Dendritic cell treated with granulocyte-macrophage colony-stimulating factor and Interleukin-4, amounts not matched to agents 40 ng/mL and 50 ng/mL, for 4 days (primary cell): ENCODE results near the gene UGT1A7.

ENCODE experiments used
- H3K27ac Mint-ChIP-seq: one replicate; pipeline ENCODE4 v1.8.0; 2022; ENCODE audit warnings: mild to moderate bottlenecking, mixed read lengths
- H3K27me3 Mint-ChIP-seq: one replicate; pipeline ENCODE4 v1.8.0; 2022; ENCODE audit warnings: mild to moderate bottlenecking, mixed read lengths
- H3K36me3 Mint-ChIP-seq: one replicate; pipeline ENCODE4 v1.8.0; 2022; ENCODE audit warnings: low read depth, mixed read lengths
- H3K4me1 Mint-ChIP-seq: one replicate; pipeline ENCODE4 v1.8.0; 2022; ENCODE audit warnings: low read depth, mixed read lengths
- H3K4me3 Mint-ChIP-seq: one replicate; pipeline ENCODE4 v1.8.0; 2022; ENCODE audit warnings: mild to moderate bottlenecking, moderate library complexity, mixed read lengths
- H3K9me3 Mint-ChIP-seq: one replicate; pipeline ENCODE4 v1.8.0; 2022; ENCODE audit warnings: mixed read lengths
- intact Hi-C: fragments of 100-400 bp; cut with micrococcal nuclease; formaldehyde crosslinking; loops from one replicate; pipeline ENCODE4 v1.15.0; 2022

The UGT1A7 gene

DNA sequence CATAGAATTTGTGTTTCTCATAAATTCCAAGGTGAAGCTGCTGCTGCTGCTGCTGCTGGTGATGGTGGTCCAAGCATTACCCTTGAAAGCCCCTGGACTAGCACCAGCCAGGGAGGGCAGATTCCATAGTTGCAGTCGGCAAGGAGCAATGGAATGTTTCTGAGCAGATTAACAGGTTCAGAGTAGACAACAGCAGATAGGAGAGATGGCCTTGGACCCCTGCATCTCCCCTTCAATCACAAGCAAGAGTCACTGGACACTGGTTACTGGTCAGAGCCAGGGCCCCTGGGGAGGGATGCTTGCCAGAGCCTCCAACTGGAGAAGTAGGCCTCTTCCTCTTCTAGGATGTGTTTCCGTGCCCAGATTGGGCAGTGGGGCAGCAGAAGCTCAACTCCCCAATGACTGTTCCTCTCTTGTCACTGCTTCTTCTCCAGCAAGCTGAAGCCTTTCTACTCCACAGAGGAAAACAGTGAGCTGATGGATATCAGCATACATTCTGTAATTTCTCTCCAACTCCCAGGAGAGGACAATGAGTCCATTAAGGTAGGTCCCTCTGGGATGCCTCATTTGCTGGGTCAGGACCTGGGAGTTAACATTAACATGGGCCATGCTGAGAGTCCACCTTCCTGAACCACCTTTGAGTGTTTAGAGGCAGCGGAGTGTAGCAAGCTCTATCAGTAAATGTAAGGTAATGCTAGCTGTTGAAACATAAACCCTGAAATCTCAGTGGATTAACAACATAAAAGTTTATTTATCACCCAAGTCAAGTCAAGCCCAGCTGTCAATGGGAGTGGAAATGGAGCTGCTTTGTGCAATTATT lies 131.7 kb downstream of the UGT1A7 start:
- Mint-ChIP-seq H3K9me3 (no peaks in the 10 kb centered on the region), H3K4me1 (no peaks in the 10 kb centered on the region), H3K27ac (no peak overlapping the region), H3K27me3 (peaks cover 3% of the 10 kb centered on the region), H3K36me3 (no peaks in the 10 kb centered on the region), H3K4me3 (no peak overlapping the region)
- intact Hi-C loops, result no loop called here

DNA sequence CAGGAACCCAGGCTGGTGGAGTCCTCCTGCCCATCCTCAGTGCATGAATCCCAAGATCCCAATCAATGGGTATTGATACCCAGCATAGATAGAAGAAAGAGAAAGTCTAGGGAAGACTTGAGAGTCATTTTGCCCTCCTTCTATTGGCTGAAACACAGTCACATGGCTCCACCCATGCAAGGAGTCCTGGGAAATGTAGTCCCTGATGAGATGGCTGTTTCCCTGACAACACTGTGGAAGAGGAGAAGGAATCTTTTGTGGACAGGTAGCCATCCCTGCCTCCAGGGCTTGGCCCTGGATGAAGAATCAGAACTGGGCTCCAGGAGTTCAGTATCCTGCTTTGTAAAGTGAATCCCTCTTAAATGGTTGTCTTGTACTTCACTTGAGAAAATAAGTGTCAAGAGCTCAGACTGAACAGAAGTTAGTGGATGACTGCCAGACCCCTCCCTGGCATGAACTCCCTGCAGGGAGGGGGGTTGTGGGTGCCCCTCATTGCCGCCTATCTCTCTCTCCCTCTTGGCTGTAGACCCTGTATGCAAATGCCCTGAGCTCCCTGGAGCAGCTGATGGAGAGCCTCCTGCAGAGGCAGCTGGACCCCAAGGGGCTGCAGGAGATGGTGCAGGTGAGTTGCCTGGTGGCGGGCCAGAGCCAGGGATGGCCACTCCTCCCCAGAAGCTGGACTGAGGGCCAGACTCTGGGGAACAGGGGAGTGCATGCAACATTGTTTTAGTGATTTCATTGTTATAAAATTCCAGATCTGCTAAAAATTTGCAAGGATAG lies 132.5 kb downstream of the UGT1A7 start:
- H3K36me3 Mint-ChIP-seq, result no peaks in the 10 kb centered on the region
- intact Hi-C loops, result no loop called here
- H3K4me1 Mint-ChIP-seq, result no peaks in the 10 kb centered on the region
- H3K9me3 Mint-ChIP-seq, result no peaks in the 10 kb centered on the region
- H3K27me3 Mint-ChIP-seq, result peaks cover 3% of the 10 kb centered on the region
- H3K27ac Mint-ChIP-seq, result no peak overlapping the region
- H3K4me3 Mint-ChIP-seq, result no peak overlapping the region

DNA sequence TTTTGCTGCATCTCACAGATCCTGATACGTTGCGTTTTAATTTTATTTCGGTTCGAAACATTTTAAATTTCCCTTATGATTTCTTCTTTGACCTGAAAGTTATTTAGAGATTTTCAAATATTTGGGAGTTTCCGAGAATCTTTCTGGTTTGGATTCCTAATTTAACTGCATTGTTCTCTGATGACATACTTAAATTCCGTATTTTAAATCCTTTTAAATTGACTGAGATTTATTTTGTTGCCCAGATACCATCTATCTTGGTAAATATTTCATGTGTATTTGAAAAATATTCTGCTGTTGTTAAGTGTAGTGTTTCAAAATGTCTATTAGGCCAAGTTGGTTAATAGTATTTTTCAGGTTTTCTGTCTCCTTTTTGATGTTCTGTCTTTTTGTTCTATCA lies 134.2 kb downstream of the UGT1A7 start:
- Mint-ChIP-seq H3K4me1 (no peaks in the 10 kb centered on the region), H3K27ac (no peak overlapping the region), H3K36me3 (no peaks in the 10 kb centered on the region), H3K9me3 (no peaks in the 10 kb centered on the region), H3K4me3 (no peak overlapping the region), H3K27me3 (peaks cover 3% of the 10 kb centered on the region)
- intact Hi-C loops, result no loop called here

DNA sequence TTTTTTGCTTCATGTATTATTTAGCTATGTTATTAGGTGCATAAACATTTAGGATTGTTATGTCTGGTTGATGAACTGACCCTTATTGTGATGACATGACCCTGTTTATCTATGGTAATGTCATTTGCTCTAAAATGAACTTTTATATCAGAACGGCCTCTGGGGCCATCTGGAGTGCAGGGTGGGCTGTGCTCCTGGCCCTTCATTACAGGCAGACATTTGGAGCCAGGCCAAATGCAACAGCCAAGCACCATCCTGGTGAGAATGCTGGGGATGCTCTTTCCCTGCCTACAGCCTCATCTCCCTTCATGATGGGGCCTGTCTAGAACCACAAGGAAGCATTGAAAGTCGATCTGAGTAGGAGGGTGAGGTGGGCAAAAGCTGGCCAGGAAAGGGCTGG lies 134.6 kb downstream of the UGT1A7 start:
- Mint-ChIP-seq H3K4me1 (no peaks in the 10 kb centered on the region), H3K4me3 (no peak overlapping the region), H3K36me3 (no peaks in the 10 kb centered on the region), H3K27ac (no peak overlapping the region), H3K9me3 (no peaks in the 10 kb centered on the region), H3K27me3 (peaks cover 3% of the 10 kb centered on the region)
- intact Hi-C loops, result no loop called here

DNA sequence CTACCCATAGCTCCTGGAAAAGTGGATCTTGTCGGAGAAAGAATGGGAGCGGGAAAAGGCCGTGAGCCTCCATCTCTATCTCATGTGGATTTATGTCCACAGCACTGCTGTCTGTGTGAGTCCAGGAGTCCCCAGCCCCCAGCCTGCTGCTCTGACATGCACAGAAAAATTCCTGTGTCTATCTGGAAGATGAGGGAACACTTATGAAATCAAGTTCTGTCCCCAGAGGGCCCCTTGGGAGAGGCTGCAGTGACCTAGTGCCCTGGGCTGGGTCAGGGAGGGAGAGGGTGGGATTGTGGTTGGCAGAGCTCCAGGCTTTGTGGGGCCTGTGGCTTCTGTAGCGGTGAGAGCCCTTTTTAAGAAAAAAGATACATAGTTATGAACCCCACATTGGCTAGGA lies 135.1 kb downstream of the UGT1A7 start:
- H3K4me3 Mint-ChIP-seq, result no peak overlapping the region
- intact Hi-C loops, result no loop called here
- H3K27me3 Mint-ChIP-seq, result peaks cover 3% of the 10 kb centered on the region

DNA sequence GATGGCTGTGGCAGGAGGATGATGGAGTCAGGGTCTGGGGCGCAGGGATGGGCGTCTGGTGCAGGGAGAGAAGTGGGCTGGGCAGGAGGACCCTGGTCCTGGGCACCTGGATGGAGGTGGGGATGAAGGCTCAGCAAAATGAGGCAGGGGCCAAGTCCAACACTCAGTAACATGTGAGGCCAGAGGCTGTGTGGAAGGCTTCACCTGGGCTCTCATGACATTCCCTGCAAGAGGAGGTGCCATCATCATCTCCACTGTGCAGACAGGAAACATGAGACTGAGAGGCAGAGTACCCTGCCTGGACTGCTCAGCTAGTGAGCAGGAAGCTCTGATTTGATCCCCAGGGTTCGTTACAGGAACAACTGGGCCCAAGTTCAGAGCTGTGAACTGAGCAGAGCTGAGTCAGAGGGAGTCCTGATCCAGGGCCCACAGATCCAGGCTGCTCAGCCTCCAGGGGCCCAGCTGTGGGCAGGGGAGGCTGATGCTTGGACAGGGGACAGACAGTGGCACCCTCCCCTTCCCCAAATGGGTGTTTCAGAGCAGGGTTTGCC lies 135.7 kb downstream of the UGT1A7 start:
- Mint-ChIP-seq H3K4me1 (no peaks in the 10 kb centered on the region), H3K27me3 (peaks cover 3% of the 10 kb centered on the region), H3K9me3 (no peaks in the 10 kb centered on the region), H3K36me3 (no peaks in the 10 kb centered on the region), H3K27ac (no peak overlapping the region), H3K4me3 (no peak overlapping the region)
- intact Hi-C loops, result no loop called here

More for the DNA sequence above, 135.1 kb downstream of the UGT1A7 start:
- Mint-ChIP-seq H3K9me3 (no peaks in the 10 kb centered on the region), H3K36me3 (no peaks in the 10 kb centered on the region), H3K27ac (no peak overlapping the region), H3K4me1 (no peaks in the 10 kb centered on the region)

DNA sequence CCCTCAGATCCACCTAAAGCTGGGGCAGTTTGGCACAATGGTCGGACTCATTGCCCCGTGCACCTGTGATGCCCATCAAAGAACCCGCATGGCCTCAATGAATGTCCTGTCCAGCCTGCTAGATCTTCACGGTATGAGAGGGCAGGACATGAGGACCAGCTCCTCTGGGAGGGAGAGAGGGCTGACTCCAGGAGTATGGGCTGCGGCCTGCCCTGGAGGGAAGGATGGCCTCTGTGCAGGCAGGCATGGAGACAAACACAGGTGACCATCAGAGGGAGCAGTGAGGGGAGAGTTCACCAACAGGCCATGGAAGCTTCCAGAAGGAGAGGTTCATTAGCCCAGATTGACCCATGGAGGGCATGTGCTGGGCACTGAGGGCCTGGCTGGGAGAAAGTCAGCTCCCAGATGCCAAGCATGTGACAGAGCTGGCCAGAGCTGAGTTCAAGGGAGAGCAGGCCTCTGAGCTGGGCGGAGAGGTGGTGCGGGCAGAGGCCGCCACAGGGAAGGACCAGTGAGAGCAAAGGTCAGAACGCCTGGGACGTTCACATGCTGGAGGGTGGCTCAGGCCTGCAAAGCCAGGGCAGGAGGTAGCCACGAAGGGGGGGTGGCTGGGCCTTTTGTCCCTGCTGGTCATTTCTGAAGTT lies 136.4 kb downstream of the UGT1A7 start:
- Mint-ChIP-seq H3K4me3 (no peak overlapping the region), H3K4me1 (peaks cover 3% of the 10 kb centered on the region), H3K36me3 (no peaks in the 10 kb centered on the region), H3K27ac (no peak overlapping the region), H3K27me3 (peaks cover 3% of the 10 kb centered on the region), H3K9me3 (no peaks in the 10 kb centered on the region)
- intact Hi-C loops, result no loop called here

DNA sequence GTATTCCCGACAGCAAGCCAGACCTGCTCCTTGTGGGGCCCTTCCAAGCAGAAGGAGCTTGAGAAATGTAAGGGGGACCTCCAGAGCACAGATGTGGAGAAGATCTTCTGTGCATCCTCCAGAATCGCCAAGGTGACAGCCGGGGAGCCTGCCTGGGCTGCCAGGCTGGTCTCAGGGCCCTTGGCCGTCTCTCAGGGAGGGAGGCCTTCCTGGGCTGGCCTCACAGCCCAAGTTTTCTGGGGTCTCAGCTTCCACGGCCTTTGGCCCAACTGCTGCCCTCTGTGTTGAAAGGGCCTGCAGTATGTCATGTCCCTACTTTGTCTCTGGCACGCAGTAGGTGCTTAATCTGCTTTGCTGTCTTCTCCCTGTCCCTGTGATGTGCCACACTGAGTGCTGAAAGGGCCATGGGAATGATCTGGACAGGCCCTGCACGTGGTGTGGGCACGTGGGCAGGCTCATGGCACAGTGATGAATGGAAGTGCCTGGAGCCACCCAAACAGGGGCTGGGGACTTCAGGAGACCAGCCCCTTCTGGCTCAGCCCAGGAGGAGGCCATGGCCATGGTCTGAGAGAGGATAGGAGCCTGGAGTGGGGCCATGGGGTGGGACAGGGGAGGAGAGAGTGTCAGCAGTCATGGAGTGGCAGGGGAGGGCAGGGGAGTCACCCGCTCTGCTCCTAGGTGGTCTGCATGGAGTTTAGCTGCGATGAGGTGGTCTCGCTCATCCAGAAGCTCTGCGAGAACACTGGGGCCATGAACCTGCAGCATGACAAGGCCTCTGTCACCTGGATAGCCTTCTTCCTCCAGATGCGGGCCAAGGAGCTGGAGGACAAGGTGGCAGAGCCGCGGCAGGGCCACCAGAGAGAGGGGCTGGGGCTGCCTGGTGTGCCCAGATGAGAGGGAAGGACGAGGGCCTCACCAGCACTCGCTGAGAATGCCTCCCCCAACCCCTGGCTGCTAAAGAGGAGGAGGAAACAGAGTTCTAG lies 137.2 kb downstream of the UGT1A7 start:
- H3K36me3 Mint-ChIP-seq, result no peaks in the 10 kb centered on the region
- intact Hi-C loops, result no loop called here
- no peak overlapping the region for H3K27ac Mint-ChIP-seq
- no peak overlapping the region for H3K4me3 Mint-ChIP-seq
- H3K9me3 Mint-ChIP-seq, result no peaks in the 10 kb centered on the region
- peaks cover under 1% of the 10 kb centered on the region for H3K27me3 Mint-ChIP-seq
- peaks cover 8% of the 10 kb centered on the region for H3K4me1 Mint-ChIP-seq

DNA sequence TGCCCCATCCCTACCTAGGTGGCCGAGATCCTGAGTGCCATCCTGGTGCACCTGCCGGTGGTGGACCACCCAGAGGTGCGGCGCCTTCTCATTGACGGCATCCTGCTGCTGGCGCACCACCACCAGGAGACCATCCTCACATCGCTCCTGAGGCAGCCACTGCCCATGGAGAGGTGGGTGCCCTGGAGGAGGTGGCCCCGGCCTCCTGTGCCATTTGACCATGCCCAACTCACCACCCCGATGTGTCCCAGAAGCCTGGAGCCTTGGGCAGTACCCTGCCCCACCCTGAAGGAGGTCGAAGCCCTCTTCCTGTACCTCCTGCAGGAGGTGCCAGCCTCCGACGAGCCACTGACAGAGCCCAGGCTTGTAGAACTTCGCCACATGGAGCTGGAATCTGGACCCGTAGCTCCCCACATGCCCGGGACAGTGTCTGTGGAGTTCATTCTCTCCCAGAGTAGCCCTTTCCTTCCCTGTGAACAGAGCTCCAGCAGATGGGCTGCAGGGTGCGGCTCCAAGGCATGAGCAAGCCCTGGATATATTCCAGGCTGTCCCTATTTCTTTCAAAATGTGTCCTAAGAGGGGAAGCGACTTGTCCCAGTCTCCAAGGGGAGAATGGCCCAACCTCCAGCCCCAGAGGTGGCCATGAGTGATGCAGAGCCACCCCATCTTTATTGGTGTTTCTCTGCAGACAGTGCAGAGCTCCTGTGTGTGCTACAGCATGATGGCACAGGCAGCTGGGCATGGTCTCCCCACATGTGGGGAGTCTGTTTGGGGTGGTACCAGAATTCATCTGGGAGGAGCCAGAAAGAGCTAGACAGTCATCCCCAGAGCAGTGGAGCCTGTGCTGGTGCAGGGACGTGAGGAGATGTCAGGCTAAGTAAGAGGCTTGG lies 138.4 kb downstream of the UGT1A7 start:
- H3K27me3 Mint-ChIP-seq, result no peaks in the 10 kb centered on the region

DNA sequence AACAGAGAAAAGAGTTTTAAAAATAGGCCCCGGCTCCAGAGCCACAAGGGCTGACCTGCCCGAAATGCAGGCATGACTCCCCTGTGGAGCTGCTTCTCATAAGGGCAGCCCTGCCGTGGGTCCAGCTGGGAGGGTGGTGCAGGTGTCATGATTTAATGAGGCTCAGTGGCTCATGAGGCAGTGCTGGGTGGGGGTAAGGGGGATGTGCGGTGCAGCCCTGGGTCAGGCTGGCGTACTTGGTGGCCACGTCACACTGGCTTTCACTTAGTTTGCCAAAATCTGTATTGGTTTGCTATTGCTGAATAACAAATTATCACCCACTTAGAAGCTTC lies 139.0 kb downstream of the UGT1A7 start:
- no peaks in the 10 kb centered on the region for H3K36me3 Mint-ChIP-seq
- no peak overlapping the region for H3K4me3 Mint-ChIP-seq
- H3K27ac Mint-ChIP-seq, result no peak overlapping the region
- peaks cover 2% of the 10 kb centered on the region for H3K27me3 Mint-ChIP-seq
- H3K4me1 Mint-ChIP-seq, result peaks cover 8% of the 10 kb centered on the region
- H3K9me3 Mint-ChIP-seq, result no peaks in the 10 kb centered on the region
- intact Hi-C loops, result no loop called here

More for the DNA sequence above, 138.4 kb downstream of the UGT1A7 start:
- Mint-ChIP-seq H3K9me3 (no peaks in the 10 kb centered on the region), H3K27ac (no peak overlapping the region), H3K4me1 (peaks cover 8% of the 10 kb centered on the region), H3K36me3 (no peaks in the 10 kb centered on the region), H3K4me3 (no peak overlapping the region)
- intact Hi-C loops, result no loop called here

DNA sequence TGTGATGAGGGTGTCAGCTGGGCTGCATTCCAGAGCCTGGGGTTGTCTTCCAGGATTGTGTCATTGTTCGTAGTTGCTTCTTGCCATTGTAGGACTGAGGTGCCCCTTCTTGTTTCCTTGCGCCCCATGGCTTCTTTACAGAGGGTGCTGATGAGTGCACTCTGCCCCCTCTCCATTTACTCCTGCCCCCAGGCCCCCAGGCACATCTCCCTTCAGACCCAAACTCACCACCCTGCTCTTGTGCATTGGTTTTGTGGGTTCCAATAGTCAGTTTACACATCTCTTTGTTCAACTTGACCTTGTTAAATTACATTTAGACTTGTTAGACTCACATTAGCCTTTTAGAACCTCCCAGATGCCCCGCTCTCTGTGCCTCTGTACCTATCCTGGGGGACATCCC lies 139.5 kb downstream of the UGT1A7 start:
- H3K27me3 Mint-ChIP-seq, result peaks cover 2% of the 10 kb centered on the region
- no peaks in the 10 kb centered on the region for H3K36me3 Mint-ChIP-seq
- intact Hi-C loops, result no loop called here
- H3K4me1 Mint-ChIP-seq, result peaks cover 8% of the 10 kb centered on the region
- H3K27ac Mint-ChIP-seq, result no peak overlapping the region
- no peaks in the 10 kb centered on the region for H3K9me3 Mint-ChIP-seq
- no peak overlapping the region for H3K4me3 Mint-ChIP-seq

DNA sequence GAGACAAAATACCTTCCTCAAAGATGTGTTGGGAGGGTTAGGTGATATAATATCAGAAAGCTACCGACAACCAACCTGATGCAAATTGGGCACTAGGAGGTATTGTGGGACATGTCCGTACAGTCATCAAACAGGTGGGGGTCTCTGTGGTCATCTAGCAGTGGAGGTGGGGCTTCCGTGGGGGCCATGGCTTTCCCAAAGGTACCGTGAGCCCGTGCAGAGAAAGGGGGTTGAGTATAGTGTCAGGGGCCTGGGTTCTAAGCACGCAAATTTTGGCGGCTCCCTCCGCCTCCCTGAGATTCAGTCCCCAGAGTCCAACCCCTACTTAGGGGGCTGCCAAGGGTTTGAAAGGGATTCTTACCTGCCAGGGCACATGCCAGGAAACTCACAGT lies 140.0 kb downstream of the UGT1A7 start:
- peaks cover 8% of the 10 kb centered on the region for H3K4me1 Mint-ChIP-seq
- peaks cover 2% of the 10 kb centered on the region for H3K27me3 Mint-ChIP-seq
- H3K27ac Mint-ChIP-seq, result no peak overlapping the region
- intact Hi-C loops, result no loop called here
- H3K36me3 Mint-ChIP-seq, result no peaks in the 10 kb centered on the region
- H3K4me3 Mint-ChIP-seq, result no peak overlapping the region
- no peaks in the 10 kb centered on the region for H3K9me3 Mint-ChIP-seq
